ENCODE data around the gene VDR.

Gene VDR

DNA sequence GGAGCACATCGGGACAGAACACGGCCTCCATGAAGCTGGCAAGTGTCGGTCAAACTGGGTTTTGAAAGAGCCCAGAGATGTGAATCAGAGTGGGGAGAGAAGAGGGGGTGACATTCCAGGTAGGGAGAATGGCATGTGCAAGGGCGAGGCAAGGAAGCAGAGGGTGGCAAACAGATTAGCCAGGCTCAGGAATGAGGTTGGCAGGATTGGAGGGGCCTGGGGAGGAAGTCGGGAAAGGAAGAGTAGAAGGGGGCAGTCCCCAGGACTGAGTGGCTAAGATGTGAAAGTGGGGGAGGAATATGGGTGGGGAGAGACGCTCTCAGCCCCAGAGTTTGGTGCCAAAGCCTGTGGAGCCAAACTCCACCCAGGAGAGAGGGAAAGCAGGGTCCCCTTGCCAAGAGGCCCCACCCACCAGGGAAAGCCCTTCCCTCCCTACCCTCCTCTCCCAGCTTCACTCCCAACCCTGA, 79.6 kb downstream of the VDR start:
- H2AFZ ChIP-seq (ENCODE audit: low read length, unreplicated experiment) = no peak overlapping the region
- H3K4me1 ChIP-seq (ENCODE audit: control insufficient read depth, insufficient read depth, low read length, unreplicated experiment) = peaks cover 40% of the 10 kb centered on the region

DNA sequence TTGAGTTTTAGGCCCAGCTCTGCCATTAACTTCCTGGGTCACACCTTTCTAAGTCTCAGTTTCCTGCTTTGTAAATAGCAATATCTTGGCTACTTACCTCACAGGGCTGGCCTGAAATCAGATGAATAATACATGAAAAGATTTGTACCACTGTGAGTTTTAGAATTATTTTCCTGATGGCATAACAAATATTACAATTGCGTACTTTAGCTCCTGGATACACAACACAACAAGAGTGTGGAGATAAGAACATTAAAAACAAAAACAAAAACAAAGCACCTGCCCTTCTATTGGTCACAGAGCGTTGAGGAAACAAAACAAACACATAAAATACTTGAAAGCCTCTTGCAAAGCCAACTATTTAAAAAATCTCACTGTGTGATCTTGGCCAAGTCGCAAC, 80.2 kb downstream of the VDR start:
- Histone ChIP-seq H3K4me3 (ENCODE audit: low read depth, low read length) (no peak overlapping the region), H3K27me3 (ENCODE audit: insufficient read depth, low read length) (no peaks in the 10 kb centered on the region), H3K4me1 (ENCODE audit: control insufficient read depth, insufficient read depth, low read length, unreplicated experiment) (peaks cover 40% of the 10 kb centered on the region), H3K27ac (ENCODE audit: low read depth, low read length) (no peak overlapping the region), H2AFZ (ENCODE audit: low read length, unreplicated experiment) (no peak overlapping the region), H3K36me3 (ENCODE audit: insufficient read depth, low read length) (no peaks in the 10 kb centered on the region), H3K79me2 (ENCODE audit: control insufficient read depth, insufficient read depth, low read length, unreplicated experiment) (peaks cover 8% of the 10 kb centered on the region)

More for the DNA sequence above, 79.6 kb downstream of the VDR start:
- Histone ChIP-seq H3K36me3 (ENCODE audit: insufficient read depth, low read length) (no peaks in the 10 kb centered on the region), H3K27me3 (ENCODE audit: insufficient read depth, low read length) (no peaks in the 10 kb centered on the region), H3K79me2 (ENCODE audit: control insufficient read depth, insufficient read depth, low read length, unreplicated experiment) (peaks cover 3% of the 10 kb centered on the region), H3K27ac (ENCODE audit: low read depth, low read length) (no peak overlapping the region), H3K4me3 (ENCODE audit: low read depth, low read length) (no peak overlapping the region)

DNA sequence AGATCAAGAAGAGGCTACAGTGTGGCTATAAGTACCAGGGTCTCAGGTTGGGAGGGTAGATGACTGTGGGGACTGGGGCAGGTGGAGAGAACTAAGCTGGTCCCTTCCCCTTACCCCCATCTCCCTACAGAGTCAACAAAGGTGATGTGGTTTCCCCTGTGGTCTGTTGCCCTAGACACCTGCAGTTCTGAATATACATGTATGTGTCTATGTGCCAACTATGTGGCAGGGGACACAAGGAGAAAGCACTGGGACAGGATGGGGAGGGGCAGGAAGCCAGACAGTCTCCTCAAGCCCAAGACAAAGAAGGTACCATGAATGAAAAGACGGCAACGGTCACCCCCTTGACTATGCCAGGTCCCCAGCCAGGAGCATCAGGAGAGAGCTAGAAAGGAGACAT, 80.6 kb downstream of the VDR start:
- Histone ChIP-seq H3K4me3 (ENCODE audit: low read depth, low read length) (no peak overlapping the region), H3K36me3 (ENCODE audit: insufficient read depth, low read length) (no peaks in the 10 kb centered on the region), H3K4me1 (ENCODE audit: control insufficient read depth, insufficient read depth, low read length, unreplicated experiment) (peaks cover 37% of the 10 kb centered on the region), H2AFZ (ENCODE audit: low read length, unreplicated experiment) (no peak overlapping the region), H3K79me2 (ENCODE audit: control insufficient read depth, insufficient read depth, low read length, unreplicated experiment) (peaks cover 12% of the 10 kb centered on the region), H3K27me3 (ENCODE audit: insufficient read depth, low read length) (no peaks in the 10 kb centered on the region), H3K27ac (ENCODE audit: low read depth, low read length) (no peak overlapping the region)

DNA sequence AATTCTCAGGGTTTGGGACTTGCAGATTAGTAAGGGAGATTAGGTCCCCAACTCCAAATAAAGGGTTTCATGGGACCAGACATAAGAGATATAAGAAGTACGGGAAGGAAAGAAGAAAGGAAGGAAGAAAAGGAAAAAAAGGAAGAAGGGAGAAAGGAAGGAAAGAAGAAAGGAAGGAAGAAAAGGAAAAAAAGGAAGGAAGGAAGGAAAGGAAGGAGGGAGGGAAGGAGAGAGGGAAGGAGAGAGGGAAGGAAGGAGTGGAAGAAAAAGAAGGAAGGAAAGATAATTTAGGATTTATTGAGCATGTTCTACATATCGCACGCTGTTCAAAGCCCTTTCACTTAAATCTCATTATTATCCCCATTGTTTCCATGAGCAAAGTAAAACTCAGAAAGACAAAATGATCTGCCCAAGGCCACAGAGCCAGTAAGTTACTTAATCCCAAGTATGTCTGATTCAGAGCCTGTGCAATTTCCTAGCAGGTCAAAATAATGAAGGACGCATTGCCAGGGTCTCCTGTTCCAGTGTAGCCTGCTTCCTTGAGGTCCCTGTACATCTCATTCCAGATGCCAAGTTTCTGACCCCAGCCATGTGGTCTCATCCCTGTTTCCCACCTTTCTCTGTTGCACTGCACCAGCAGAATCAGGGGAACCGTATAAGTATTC, 81.2 kb downstream of the VDR start:
- H3K27ac ChIP-seq (ENCODE audit: low read depth, low read length) = no peak overlapping the region
- H3K4me1 ChIP-seq (ENCODE audit: control insufficient read depth, insufficient read depth, low read length, unreplicated experiment) = peaks cover 31% of the 10 kb centered on the region
- no peak overlapping the region for H3K4me3 ChIP-seq (ENCODE audit: low read depth, low read length)
- H2AFZ ChIP-seq (ENCODE audit: low read length, unreplicated experiment) = no peak overlapping the region
- H3K27me3 ChIP-seq (ENCODE audit: insufficient read depth, low read length) = no peaks in the 10 kb centered on the region
- no peaks in the 10 kb centered on the region for H3K36me3 ChIP-seq (ENCODE audit: insufficient read depth, low read length)
- H3K79me2 ChIP-seq (ENCODE audit: control insufficient read depth, insufficient read depth, low read length, unreplicated experiment) = peaks cover 18% of the 10 kb centered on the region

DNA sequence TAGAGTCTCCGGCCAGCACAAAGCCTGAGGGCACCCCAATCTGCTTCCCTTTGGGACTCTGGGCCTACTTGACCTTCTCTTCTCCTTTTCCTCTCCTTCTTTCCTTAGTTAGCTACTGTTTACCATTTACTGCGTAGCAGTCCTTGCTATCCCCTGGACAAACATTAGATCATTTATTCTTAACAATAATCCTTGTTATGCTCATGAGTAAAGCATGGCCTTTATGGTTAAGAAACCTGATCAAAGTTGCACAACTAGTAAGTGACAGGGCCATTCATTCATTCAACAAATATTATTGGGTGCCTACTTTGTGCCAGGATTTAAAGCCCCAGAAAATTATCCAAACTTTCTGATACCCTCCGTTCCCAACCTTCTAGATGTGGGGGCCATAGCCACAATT, 81.9 kb downstream of the VDR start:
- H3K4me3 ChIP-seq (ENCODE audit: low read depth, low read length) = no peak overlapping the region
- H3K4me1 ChIP-seq (ENCODE audit: control insufficient read depth, insufficient read depth, low read length, unreplicated experiment) = peaks cover 34% of the 10 kb centered on the region
- no peaks in the 10 kb centered on the region for H3K36me3 ChIP-seq (ENCODE audit: insufficient read depth, low read length)
- peaks cover 25% of the 10 kb centered on the region for H3K79me2 ChIP-seq (ENCODE audit: control insufficient read depth, insufficient read depth, low read length, unreplicated experiment)
- H2AFZ ChIP-seq (ENCODE audit: low read length, unreplicated experiment) = no peak overlapping the region
- no peak overlapping the region for H3K27ac ChIP-seq (ENCODE audit: low read depth, low read length)
- no peaks in the 10 kb centered on the region for H3K27me3 ChIP-seq (ENCODE audit: insufficient read depth, low read length)

DNA sequence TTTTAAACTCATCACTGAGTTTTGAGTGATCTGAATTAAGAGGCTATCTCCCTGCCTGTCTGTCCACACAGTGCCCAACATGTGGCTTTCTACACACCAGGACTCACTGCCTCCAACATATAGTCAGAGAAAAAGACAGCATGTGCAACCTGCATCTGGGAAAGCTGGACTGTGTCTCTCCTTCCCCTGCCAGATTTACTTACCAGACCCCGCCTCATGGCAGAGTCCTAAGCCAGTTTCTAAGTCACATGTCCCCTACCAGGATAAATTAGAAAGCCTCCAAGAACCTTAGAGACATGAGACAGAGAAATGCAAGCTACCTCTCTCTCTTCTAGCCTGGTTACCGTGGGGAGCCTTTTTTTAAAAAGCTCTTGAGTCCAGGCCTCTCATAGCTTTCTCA, 82.4 kb downstream of the VDR start:
- Histone ChIP-seq H2AFZ (ENCODE audit: low read length, unreplicated experiment) (no peak overlapping the region), H3K79me2 (ENCODE audit: control insufficient read depth, insufficient read depth, low read length, unreplicated experiment) (peaks cover 30% of the 10 kb centered on the region), H3K27ac (ENCODE audit: low read depth, low read length) (no peak overlapping the region), H3K4me1 (ENCODE audit: control insufficient read depth, insufficient read depth, low read length, unreplicated experiment) (peaks cover 38% of the 10 kb centered on the region), H3K4me3 (ENCODE audit: low read depth, low read length) (no peak overlapping the region), H3K36me3 (ENCODE audit: insufficient read depth, low read length) (no peaks in the 10 kb centered on the region), H3K27me3 (ENCODE audit: insufficient read depth, low read length) (no peaks in the 10 kb centered on the region)

DNA sequence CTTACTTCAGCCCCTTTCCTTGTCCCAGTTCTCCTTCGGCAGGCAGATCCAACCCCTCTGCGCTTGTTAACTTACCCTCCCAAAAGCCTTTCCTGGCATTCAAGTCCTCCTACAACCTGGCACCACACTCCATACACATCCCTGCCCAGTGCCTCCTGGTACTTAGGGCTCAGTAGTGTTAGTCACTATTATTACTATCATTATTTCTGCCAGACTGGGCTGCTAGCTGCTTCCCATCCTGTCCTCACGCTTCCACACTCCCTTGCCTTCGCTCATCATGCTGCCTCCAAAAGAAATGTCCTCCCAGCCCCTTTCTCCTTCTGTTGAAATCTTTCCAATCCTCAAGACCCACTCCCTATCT, 83.5 kb downstream of the VDR start:
- H3K4me3 ChIP-seq (ENCODE audit: low read depth, low read length) = peak overlapping the region; percentile 92; the same call in 1 of the 2 replicates
- H3K79me2 ChIP-seq (ENCODE audit: control insufficient read depth, insufficient read depth, low read length, unreplicated experiment) = peaks cover 40% of the 10 kb centered on the region
- H3K36me3 ChIP-seq (ENCODE audit: insufficient read depth, low read length) = no peaks in the 10 kb centered on the region
- H3K27ac ChIP-seq (ENCODE audit: low read depth, low read length) = peak overlapping the region; percentile 92
- peaks cover 49% of the 10 kb centered on the region for H3K4me1 ChIP-seq (ENCODE audit: control insufficient read depth, insufficient read depth, low read length, unreplicated experiment)
- no peaks in the 10 kb centered on the region for H3K27me3 ChIP-seq (ENCODE audit: insufficient read depth, low read length)
- peak overlapping the region; percentile 46 for H2AFZ ChIP-seq (ENCODE audit: low read length, unreplicated experiment)

DNA sequence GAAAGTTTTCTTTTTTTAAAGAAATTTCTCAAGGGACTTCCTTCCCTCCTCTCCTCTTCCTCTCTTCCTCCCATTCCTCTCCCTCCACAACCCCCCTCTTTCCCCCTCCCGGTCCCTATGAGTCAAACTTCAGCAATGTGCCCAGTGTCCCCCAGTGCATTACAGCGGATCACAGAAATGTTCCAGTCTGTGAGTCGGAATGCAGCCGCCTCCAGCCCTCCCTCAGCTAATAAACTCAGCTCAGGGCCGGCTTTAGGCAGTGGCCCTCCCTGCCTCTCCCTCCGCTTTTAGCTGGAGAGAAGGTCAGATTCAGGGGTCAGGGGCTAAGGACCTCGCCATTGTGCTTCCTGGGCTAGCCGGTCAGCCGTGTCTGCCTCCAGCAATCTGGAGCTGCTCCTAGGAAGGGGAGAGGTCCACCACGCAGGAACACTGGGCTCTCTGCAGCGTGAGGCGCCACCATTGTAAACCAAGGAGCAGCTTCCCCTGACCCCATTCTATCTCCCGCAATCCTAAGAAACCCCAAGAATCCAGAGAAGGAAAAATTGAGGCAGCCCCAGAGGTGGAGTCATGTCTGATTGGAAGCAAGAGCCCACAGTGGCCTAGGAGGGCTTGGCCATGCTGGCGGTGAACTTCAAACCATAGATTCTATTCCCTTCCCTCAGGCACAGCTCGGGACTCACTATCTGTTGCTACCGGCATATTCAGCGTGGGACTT, 84.0 kb downstream of the VDR start:
- Histone ChIP-seq H3K27ac (ENCODE audit: low read depth, low read length) (peak overlapping the region; percentile 92), H3K4me1 (ENCODE audit: control insufficient read depth, insufficient read depth, low read length, unreplicated experiment) (peaks cover 53% of the 10 kb centered on the region), H3K36me3 (ENCODE audit: insufficient read depth, low read length) (no peaks in the 10 kb centered on the region), H3K79me2 (ENCODE audit: control insufficient read depth, insufficient read depth, low read length, unreplicated experiment) (peaks cover 45% of the 10 kb centered on the region), H2AFZ (ENCODE audit: low read length, unreplicated experiment) (peak overlapping the region; percentile 84), H3K4me3 (ENCODE audit: low read depth, low read length) (peak overlapping the region; percentile 92), H3K27me3 (ENCODE audit: insufficient read depth, low read length) (no peaks in the 10 kb centered on the region)

DNA sequence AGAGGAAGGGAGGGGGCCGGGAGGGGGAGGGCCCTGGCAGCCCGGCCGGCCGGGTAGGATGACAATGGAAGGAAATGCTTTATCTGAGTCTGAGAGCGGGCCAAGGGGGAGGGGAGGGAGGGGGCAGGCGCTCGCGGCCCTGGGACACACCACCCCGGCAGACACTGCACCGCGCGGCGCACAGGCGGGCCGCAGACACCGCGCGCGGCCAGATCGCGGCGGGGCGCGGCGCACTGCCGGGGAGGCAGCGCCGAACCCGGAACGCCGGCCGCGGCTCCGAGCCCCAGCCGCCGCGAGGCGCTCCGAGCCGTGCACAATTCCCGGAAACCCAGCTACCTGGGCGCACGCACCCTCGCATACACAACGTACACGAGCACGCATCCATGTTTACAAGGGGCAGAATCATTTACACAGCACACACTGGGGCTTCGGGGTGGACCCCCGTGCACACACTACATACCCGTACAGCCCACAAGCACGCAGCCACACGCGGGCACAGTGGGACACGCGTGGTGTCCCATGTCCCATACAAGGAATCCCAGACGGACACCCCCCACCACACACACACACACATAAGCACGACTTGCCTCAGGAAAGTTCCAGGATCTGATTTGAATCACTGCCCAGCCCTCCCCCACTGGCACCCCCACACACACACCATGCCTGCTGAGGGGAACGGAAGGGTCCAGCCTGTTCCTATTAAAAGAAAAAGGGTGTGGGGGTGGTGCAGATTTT, 84.7 kb downstream of the VDR start, which contains the start of gene HDAC7:
HDAC7 (minus strand) TSS at position 8 of the 735 bp plus-strand sequence. CDS start 118 bp downstream, outside the sequence.
- Histone ChIP-seq H3K36me3 (ENCODE audit: insufficient read depth, low read length) (0 out of 2 replicates have a peak, but pooled peaks cover under 1% of the 10 kb centered on the region), H3K4me3 (ENCODE audit: low read depth, low read length) (peak within 1 kb of the TSS; percentile 92), H3K4me1 (ENCODE audit: control insufficient read depth, insufficient read depth, low read length, unreplicated experiment) (peaks cover 59% of the 10 kb centered on the region), H2AFZ (ENCODE audit: low read length, unreplicated experiment) (peak within 1 kb of the TSS; percentile 84), H3K27ac (ENCODE audit: low read depth, low read length) (peak within 1 kb of the TSS; percentile 92), H3K79me2 (ENCODE audit: control insufficient read depth, insufficient read depth, low read length, unreplicated experiment) (peaks cover 52% of the 10 kb centered on the region), H3K27me3 (ENCODE audit: insufficient read depth, low read length) (no peaks in the 10 kb centered on the region)

DNA sequence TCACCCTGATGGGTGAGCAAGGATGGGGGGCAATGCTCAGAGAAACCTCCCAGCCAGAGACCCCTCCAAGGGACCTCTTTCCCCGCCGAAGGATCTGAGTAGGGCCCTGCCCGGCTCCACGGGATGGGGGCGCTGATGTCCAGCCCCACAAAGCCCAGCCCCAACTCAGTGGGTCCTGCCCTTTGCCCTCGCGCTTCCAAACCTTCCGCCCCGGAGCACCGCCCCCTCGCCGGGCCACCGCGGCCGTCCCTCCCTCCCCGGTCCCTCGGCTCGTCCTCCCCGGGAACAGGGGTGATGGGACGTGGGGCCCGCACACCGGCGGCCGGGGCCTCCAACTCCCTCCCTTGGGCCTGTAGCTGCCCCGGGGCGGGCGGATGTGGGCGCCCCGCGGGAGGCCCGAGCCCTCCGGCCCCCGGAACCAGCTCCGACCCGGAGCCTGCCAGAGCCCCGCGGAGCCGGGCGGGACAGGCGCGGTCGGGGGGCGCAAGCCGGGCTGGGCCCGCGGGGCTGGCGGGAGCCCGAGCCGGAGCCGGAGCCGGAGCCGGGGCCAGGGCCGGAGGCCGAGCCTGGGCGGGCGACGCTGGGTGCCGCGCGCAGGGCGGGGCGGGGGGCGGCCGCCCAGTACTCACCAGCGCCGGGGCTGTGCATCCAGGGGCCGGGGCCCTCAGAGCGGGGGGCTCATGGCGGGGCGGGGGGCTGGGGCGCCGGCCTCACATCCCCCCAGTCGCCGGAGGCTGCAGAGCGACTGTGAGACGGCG, 85.5 kb downstream of the VDR start:
- Histone ChIP-seq H3K4me1 (ENCODE audit: control insufficient read depth, insufficient read depth, low read length, unreplicated experiment) (peaks cover 67% of the 10 kb centered on the region), H3K36me3 (ENCODE audit: insufficient read depth, low read length) (0 out of 2 replicates have a peak, but pooled peaks cover 3% of the 10 kb centered on the region), H3K79me2 (ENCODE audit: control insufficient read depth, insufficient read depth, low read length, unreplicated experiment) (peaks cover 59% of the 10 kb centered on the region), H3K4me3 (ENCODE audit: low read depth, low read length) (peak overlapping the region; percentile 92), H2AFZ (ENCODE audit: low read length, unreplicated experiment) (no peak overlapping the region), H3K27ac (ENCODE audit: low read depth, low read length) (peak overlapping the region; percentile 92), H3K27me3 (ENCODE audit: insufficient read depth, low read length) (no peaks in the 10 kb centered on the region)

All from ACC112 (cell line).